Measurements from ENCODE around the gene KLK10.

KLK10 gene

GRCh38 chr19:51040151-51040550 is 20.6 kb upstream of the KLK10 start:
- no peaks in the 10 kb centered on the region for H3K4me1 ChIP-seq (ENCODE audit: control insufficient read depth, insufficient read depth, low read length)
- no peak overlapping the region for H3K4me3 ChIP-seq (ENCODE audit: low read length)
- no peak overlapping the region for H3K9ac ChIP-seq (ENCODE audit: low read length)
- H3K9me3 ChIP-seq (ENCODE audit: control insufficient read depth, low read length) = no peaks in the 10 kb centered on the region
- no peaks in the 10 kb centered on the region for H3K27me3 ChIP-seq (ENCODE audit: control insufficient read depth, insufficient read depth, low read length)
- no peaks in the 10 kb centered on the region for H3K36me3 ChIP-seq (ENCODE audit: control insufficient read depth, insufficient read depth, low read length)

GRCh38 chr19:51036519-51036918 is 17.0 kb upstream of the KLK10 start:
- no peak overlapping the region for H3K4me3 ChIP-seq (ENCODE audit: low read length)
- no peaks in the 10 kb centered on the region for H3K9me3 ChIP-seq (ENCODE audit: control insufficient read depth, low read length)
- H3K4me1 ChIP-seq (ENCODE audit: control insufficient read depth, insufficient read depth, low read length) = no peaks in the 10 kb centered on the region
- H3K9ac ChIP-seq (ENCODE audit: low read length) = no peak overlapping the region
- H3K36me3 ChIP-seq (ENCODE audit: control insufficient read depth, insufficient read depth, low read length) = no peaks in the 10 kb centered on the region
- H3K27me3 ChIP-seq (ENCODE audit: control insufficient read depth, insufficient read depth, low read length) = no peaks in the 10 kb centered on the region

GRCh38 chr19:51034704-51035103 is 15.2 kb upstream of the KLK10 start, which contains the start of gene KLK12:
TSS of gene KLK12 (minus strand) at chr19:51035002. CDS start at chr19:51034621, 381 bp downstream.
- no peaks in the 10 kb centered on the region for H3K36me3 ChIP-seq (ENCODE audit: control insufficient read depth, insufficient read depth, low read length)
- H3K9ac ChIP-seq (ENCODE audit: low read length) = no peak within 1 kb of the TSS
- H3K4me1 ChIP-seq (ENCODE audit: control insufficient read depth, insufficient read depth, low read length) = no peaks in the 10 kb centered on the region
- H3K27me3 ChIP-seq (ENCODE audit: control insufficient read depth, insufficient read depth, low read length) = peaks cover 3% of the 10 kb centered on the region
- no peak within 1 kb of the TSS for H3K4me3 ChIP-seq (ENCODE audit: low read length)
- H3K9me3 ChIP-seq (ENCODE audit: control insufficient read depth, low read length) = no peaks in the 10 kb centered on the region

GRCh38 chr19:51031880-51032225 is 12.3 kb upstream of the KLK10 start:
- Histone ChIP-seq H3K36me3 (ENCODE audit: control insufficient read depth, insufficient read depth, low read length) (no peaks in the 10 kb centered on the region), H3K9me3 (ENCODE audit: control insufficient read depth, low read length) (no peaks in the 10 kb centered on the region), H3K4me3 (ENCODE audit: low read length) (no peak overlapping the region), H3K9ac (ENCODE audit: low read length) (no peak overlapping the region), H3K4me1 (ENCODE audit: control insufficient read depth, insufficient read depth, low read length) (peaks cover 1% of the 10 kb centered on the region), H3K27me3 (ENCODE audit: control insufficient read depth, insufficient read depth, low read length) (peaks cover 3% of the 10 kb centered on the region)

- Histone ChIP-seq H3K27me3 (ENCODE audit: control insufficient read depth, insufficient read depth, low read length) (peaks cover 3% of the 10 kb centered on the region), H3K36me3 (ENCODE audit: control insufficient read depth, insufficient read depth, low read length) (no peaks in the 10 kb centered on the region), H3K9ac (ENCODE audit: low read length) (no peak overlapping the region), H3K4me1 (ENCODE audit: control insufficient read depth, insufficient read depth, low read length) (peaks cover 6% of the 10 kb centered on the region), H3K9me3 (ENCODE audit: control insufficient read depth, low read length) (no peaks in the 10 kb centered on the region), H3K4me3 (ENCODE audit: low read length) (no peak overlapping the region)
These were observed 11.8 kb upstream of the KLK10 start for GRCh38 chr19:51031220-51031879.

- Histone ChIP-seq H3K4me1 (ENCODE audit: control insufficient read depth, insufficient read depth, low read length) (peaks cover 11% of the 10 kb centered on the region), H3K36me3 (ENCODE audit: control insufficient read depth, insufficient read depth, low read length) (no peaks in the 10 kb centered on the region), H3K27me3 (ENCODE audit: control insufficient read depth, insufficient read depth, low read length) (peaks cover 3% of the 10 kb centered on the region), H3K4me3 (ENCODE audit: low read length) (no peak overlapping the region), H3K9ac (ENCODE audit: low read length) (no peak overlapping the region), H3K9me3 (ENCODE audit: control insufficient read depth, low read length) (no peaks in the 10 kb centered on the region)
These were observed 11.1 kb upstream of the KLK10 start for GRCh38 chr19:51030631-51031030.

- no peak overlapping the region for H3K9ac ChIP-seq (ENCODE audit: low read length)
- H3K27me3 ChIP-seq (ENCODE audit: control insufficient read depth, insufficient read depth, low read length) = peaks cover 3% of the 10 kb centered on the region
- H3K4me1 ChIP-seq (ENCODE audit: control insufficient read depth, insufficient read depth, low read length) = peaks cover 15% of the 10 kb centered on the region
- H3K9me3 ChIP-seq (ENCODE audit: control insufficient read depth, low read length) = no peaks in the 10 kb centered on the region
- no peak overlapping the region for H3K4me3 ChIP-seq (ENCODE audit: low read length)
- no peaks in the 10 kb centered on the region for H3K36me3 ChIP-seq (ENCODE audit: control insufficient read depth, insufficient read depth, low read length)
These were observed 10.2 kb upstream of the KLK10 start for GRCh38 chr19:51029718-51030117.

- Histone ChIP-seq H3K36me3 (ENCODE audit: control insufficient read depth, insufficient read depth, low read length) (no peaks in the 10 kb centered on the region), H3K4me3 (ENCODE audit: low read length) (no peak overlapping the region), H3K9me3 (ENCODE audit: control insufficient read depth, low read length) (no peaks in the 10 kb centered on the region), H3K27me3 (ENCODE audit: control insufficient read depth, insufficient read depth, low read length) (peaks cover 3% of the 10 kb centered on the region), H3K4me1 (ENCODE audit: control insufficient read depth, insufficient read depth, low read length) (peaks cover 15% of the 10 kb centered on the region), H3K9ac (ENCODE audit: low read length) (no peak overlapping the region)
These were observed 8.4 kb upstream of the KLK10 start for GRCh38 chr19:51027873-51028272.

GRCh38 chr19:51027126-51027806 is 7.8 kb upstream of the KLK10 start:
- Histone ChIP-seq H3K9ac (ENCODE audit: low read length) (peak overlapping the region; percentile 84), H3K36me3 (ENCODE audit: control insufficient read depth, insufficient read depth, low read length) (no peaks in the 10 kb centered on the region), H3K9me3 (ENCODE audit: control insufficient read depth, low read length) (no peaks in the 10 kb centered on the region), H3K27me3 (ENCODE audit: control insufficient read depth, insufficient read depth, low read length) (peaks cover 3% of the 10 kb centered on the region), H3K4me3 (ENCODE audit: low read length) (peak overlapping the region; percentile 49), H3K4me1 (ENCODE audit: control insufficient read depth, insufficient read depth, low read length) (peaks cover 15% of the 10 kb centered on the region)

DNA sequence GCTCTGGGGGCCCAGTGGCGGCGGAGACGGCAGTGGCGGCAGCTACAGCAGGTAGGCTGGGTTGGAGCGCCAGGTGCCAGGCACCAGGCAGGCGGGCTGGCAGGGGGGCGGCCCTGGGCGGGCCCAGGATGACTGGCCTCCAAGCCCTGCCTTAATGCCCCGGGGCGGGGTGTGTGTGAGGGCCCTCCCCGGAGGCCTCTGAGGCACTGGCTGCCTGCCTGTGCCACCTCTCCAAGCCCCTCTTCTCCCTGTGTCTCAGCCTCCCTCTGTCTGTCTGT is 7.0 kb upstream of the KLK10 start, which contains the start of gene KLK11:
Gene KLK11 (minus strand): TSS at position 63 of the 278 bp plus-strand sequence. CDS start 985 bp downstream, outside the sequence.
- Histone ChIP-seq H3K9ac (ENCODE audit: low read length) (peak within 1 kb of the TSS; percentile 84), H3K27me3 (ENCODE audit: control insufficient read depth, insufficient read depth, low read length) (peaks cover 3% of the 10 kb centered on the region), H3K4me3 (ENCODE audit: low read length) (peak within 1 kb of the TSS; percentile 49), H3K9me3 (ENCODE audit: control insufficient read depth, low read length) (no peaks in the 10 kb centered on the region), H3K4me1 (ENCODE audit: control insufficient read depth, insufficient read depth, low read length) (peaks cover 15% of the 10 kb centered on the region), H3K36me3 (ENCODE audit: control insufficient read depth, insufficient read depth, low read length) (no peaks in the 10 kb centered on the region)

GRCh38 chr19:51025809-51026553 is 6.5 kb upstream of the KLK10 start:
- Histone ChIP-seq H3K4me1 (ENCODE audit: control insufficient read depth, insufficient read depth, low read length) (peaks cover 15% of the 10 kb centered on the region), H3K27me3 (ENCODE audit: control insufficient read depth, insufficient read depth, low read length) (peaks cover 3% of the 10 kb centered on the region), H3K9me3 (ENCODE audit: control insufficient read depth, low read length) (no peaks in the 10 kb centered on the region), H3K9ac (ENCODE audit: low read length) (peak overlapping the region; percentile 84), H3K36me3 (ENCODE audit: control insufficient read depth, insufficient read depth, low read length) (no peaks in the 10 kb centered on the region), H3K4me3 (ENCODE audit: low read length) (peak overlapping the region; percentile 49)

GRCh38 chr19:51025401-51025800 is 5.9 kb upstream of the KLK10 start:
- Histone ChIP-seq H3K4me1 (ENCODE audit: control insufficient read depth, insufficient read depth, low read length) (peaks cover 15% of the 10 kb centered on the region), H3K9me3 (ENCODE audit: control insufficient read depth, low read length) (no peaks in the 10 kb centered on the region), H3K36me3 (ENCODE audit: control insufficient read depth, insufficient read depth, low read length) (no peaks in the 10 kb centered on the region), H3K4me3 (ENCODE audit: low read length) (no peak overlapping the region), H3K9ac (ENCODE audit: low read length) (no peak overlapping the region), H3K27me3 (ENCODE audit: control insufficient read depth, insufficient read depth, low read length) (peaks cover 1% of the 10 kb centered on the region)

All from mucosa of stomach (tissue), 1 donor.